GM19438 (cell line): ENCODE measurements around the gene HDAC10.

Source experiments
- ATAC-seq: cut with Tn5 transposase; IDR thresholded peaks from one replicate; pipeline ENCODE4 v1.9.1; 2021; ENCODE audit warnings: low read depth; ENCODE audit not compliant: unreplicated experiment

The HDAC10 gene

GRCh38 chr22:50257041-50257440, 6.0 kb upstream of the HDAC10 start:
- ATAC-seq, result no peak

GRCh38 chr22:50256258-50256862, 5.3 kb upstream of the HDAC10 start:
- no peak for ATAC-seq

- no peak for ATAC-seq
These were observed 4.5 kb upstream of the HDAC10 start for GRCh38 chr22:50255607-50256006.

GRCh38 chr22:50255099-50255498, 4.0 kb upstream of the HDAC10 start:
- ATAC-seq, result no peak

GRCh38 chr22:50253941-50254340, 2.9 kb upstream of the HDAC10 start:
- ATAC-seq, result no peak

- ATAC-seq, result no peak
These were observed 2.2 kb upstream of the HDAC10 start for GRCh38 chr22:50253046-50253915.

- no peak for ATAC-seq
These were observed 1.3 kb upstream of the HDAC10 start for GRCh38 chr22:50252082-50253045.

- ATAC-seq, result no peak
These were observed 514 bp upstream of the HDAC10 start for GRCh38 chr22:50251477-50252081.

GRCh38 chr22:50250249-50250554, 863 bp downstream of the HDAC10 start:
- ATAC-seq, result no peak

- no peak for ATAC-seq
These were observed 1.5 kb downstream of the HDAC10 start for GRCh38 chr22:50249341-50250248.

GRCh38 chr22:50248196-50249081, 2.6 kb downstream of the HDAC10 start:
- ATAC-seq, result no peak

GRCh38 chr22:50247748-50248147, 3.3 kb downstream of the HDAC10 start:
- no peak for ATAC-seq

GRCh38 chr22:50246242-50247175, 4.6 kb downstream of the HDAC10 start:
- ATAC-seq, result no peak

GRCh38 chr22:50245214-50246072, 5.6 kb downstream of the HDAC10 start:
- ATAC-seq, result peak; percentile 3

GRCh38 chr22:50244420-50245213, 6.4 kb downstream of the HDAC10 start, which contains the start of gene TUBGCP6:
TSS of gene TUBGCP6 (minus strand) at chr22:50245023. CDS start at chr22:50244459, 564 bp downstream.
- peak; percentile 67 for ATAC-seq
